Dendritic cell treated with granulocyte-macrophage colony-stimulating factor and Interleukin-4, amounts not matched to agents 40 ng/mL and 50 ng/mL, for 4 days (primary cell): Measurements from ENCODE around the gene NCKAP1.
"Not testable (repeated sequence)": the region's sequence is repeated elsewhere in the genome, so short reads cannot be mapped to it uniquely, and the experiment has no call there.

Experiments
- H3K27ac Mint-ChIP-seq: one replicate; pipeline ENCODE4 v1.8.0; 2022; ENCODE audit warnings: mild to moderate bottlenecking, mixed read lengths
- H3K27me3 Mint-ChIP-seq: one replicate; pipeline ENCODE4 v1.8.0; 2022; ENCODE audit warnings: mild to moderate bottlenecking, mixed read lengths
- H3K36me3 Mint-ChIP-seq: one replicate; pipeline ENCODE4 v1.8.0; 2022; ENCODE audit warnings: low read depth, mixed read lengths
- H3K4me1 Mint-ChIP-seq: one replicate; pipeline ENCODE4 v1.8.0; 2022; ENCODE audit warnings: low read depth, mixed read lengths
- H3K4me3 Mint-ChIP-seq: one replicate; pipeline ENCODE4 v1.8.0; 2022; ENCODE audit warnings: mild to moderate bottlenecking, moderate library complexity, mixed read lengths
- H3K9me3 Mint-ChIP-seq: one replicate; pipeline ENCODE4 v1.8.0; 2022; ENCODE audit warnings: mixed read lengths
- intact Hi-C: fragments of 100-400 bp; cut with micrococcal nuclease; formaldehyde crosslinking; loops from one replicate; pipeline ENCODE4 v1.15.0; 2022

The NCKAP1 gene

DNA sequence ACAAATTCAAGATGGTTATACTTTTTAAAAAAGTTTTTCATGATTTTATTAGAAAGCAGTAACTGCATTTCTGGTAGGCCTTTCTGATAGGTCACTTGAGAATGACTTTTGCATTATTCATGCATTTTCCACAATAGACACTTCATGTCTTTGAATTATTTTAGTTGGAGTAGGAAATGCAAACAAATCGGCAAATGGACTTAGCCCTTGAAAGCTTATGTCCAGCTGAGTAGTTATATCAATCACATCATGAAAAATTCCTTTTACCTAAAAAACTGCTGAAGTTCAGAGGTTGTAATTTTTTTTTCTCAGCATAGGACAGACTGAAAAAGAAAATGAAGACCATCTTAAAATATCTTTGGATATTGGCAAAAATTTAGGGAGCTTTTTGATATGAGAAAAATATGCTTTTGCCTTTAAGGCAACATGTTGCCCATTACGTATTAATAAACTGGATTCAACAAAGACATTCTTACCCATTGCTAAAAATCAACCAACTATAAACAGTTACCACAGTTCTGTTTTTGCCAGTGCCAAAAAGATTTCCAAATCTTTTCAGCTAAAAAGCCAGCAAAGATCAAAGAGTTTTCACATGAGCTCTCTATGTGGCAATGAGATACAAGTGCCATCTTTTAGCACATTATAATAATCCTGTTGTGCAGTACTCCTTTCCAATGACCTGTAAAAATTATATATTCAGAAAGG, 126.3 kb downstream of the NCKAP1 start:
- Mint-ChIP-seq H3K27me3 (no peaks in the 10 kb centered on the region), H3K4me1 (no peaks in the 10 kb centered on the region), H3K36me3 (no peaks in the 10 kb centered on the region), H3K27ac (no peak overlapping the region), H3K9me3 (peaks cover 8% of the 10 kb centered on the region), H3K4me3 (no peak overlapping the region)
- intact Hi-C loops = no loop called here

DNA sequence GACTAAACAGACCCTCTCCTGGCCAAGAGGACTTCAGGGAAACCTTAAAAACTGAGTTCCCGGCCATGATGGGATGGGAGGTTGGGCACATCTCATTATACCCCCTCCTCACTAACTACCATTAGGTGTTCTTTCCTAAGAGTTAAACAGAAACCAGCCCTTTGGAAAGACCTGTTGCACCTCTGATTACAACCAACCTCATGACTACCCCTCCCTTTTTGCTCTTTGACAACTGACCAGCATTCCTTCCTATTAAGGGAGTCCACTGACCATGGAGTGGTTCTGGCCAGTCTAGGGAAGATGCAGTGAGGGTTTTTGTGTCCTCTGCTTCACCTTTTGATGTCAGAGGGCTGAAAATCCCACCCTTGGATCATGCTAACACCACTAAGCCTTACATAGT, 127.3 kb downstream of the NCKAP1 start:
- intact Hi-C loops = no loop called here
- H3K4me3 Mint-ChIP-seq = no peak overlapping the region
- no peaks in the 10 kb centered on the region for H3K36me3 Mint-ChIP-seq
- no peaks in the 10 kb centered on the region for H3K27me3 Mint-ChIP-seq
- H3K9me3 Mint-ChIP-seq = peaks cover 10% of the 10 kb centered on the region
- no peaks in the 10 kb centered on the region for H3K4me1 Mint-ChIP-seq
- H3K27ac Mint-ChIP-seq = no peak overlapping the region

DNA sequence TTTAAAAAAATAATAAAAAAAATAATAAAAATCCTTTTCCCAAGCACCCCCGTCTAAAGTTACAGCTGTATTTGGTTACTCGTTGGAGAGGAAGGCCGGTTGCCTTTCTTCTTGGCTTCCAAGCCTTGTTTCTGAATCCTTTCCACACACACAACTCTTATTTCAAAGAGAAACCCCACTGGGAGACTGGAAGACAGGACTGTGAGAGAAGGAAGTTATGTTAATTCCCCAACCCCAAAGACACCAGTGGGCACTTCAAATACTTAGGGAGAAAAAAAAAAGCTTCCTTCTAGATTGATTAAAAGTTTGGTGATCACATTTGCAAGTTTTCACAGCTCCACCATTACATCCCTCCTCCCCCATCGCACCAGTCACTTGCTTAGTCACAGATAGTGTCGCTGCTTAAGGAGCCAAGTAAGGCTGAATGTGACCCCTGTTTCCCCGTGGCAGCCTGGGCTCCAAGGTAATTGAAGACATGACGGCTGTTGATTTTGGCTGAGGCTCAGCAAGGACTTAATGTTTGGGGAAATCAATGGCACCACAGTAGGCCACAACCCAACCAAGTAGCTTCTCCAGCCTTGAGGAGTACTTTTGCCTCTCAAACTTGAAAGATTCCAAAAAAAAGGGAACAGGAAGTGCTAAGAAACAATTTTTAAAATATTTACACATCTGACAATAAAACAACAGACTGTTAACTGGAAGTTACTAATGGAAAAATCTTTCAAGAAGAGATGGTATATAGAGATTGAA, 131.0 kb downstream of the NCKAP1 start:
- no peaks in the 10 kb centered on the region for H3K27me3 Mint-ChIP-seq
- H3K9me3 Mint-ChIP-seq = peaks cover 10% of the 10 kb centered on the region
- no peaks in the 10 kb centered on the region for H3K36me3 Mint-ChIP-seq
- no peak overlapping the region for H3K4me3 Mint-ChIP-seq
- no peaks in the 10 kb centered on the region for H3K4me1 Mint-ChIP-seq
- no peak overlapping the region for H3K27ac Mint-ChIP-seq
- intact Hi-C loops = no loop called here

DNA sequence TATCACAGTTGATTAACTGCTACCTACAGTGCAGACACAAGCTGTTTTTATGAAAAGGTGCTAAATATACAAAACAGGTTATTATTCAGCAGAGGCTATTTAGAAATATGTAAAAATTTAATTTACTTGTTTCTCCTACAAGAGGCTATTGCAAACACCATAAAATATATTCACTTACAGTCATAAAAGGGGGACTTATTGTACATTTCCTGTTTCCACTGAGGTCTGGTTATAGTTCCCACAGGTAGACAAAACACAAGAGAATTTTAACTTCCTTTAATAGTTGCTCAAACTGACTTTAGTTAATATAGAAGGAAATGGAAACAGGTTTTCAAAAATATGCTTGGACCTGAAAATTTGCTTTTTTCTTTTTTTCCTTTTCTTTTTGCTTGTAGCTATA, 131.8 kb downstream of the NCKAP1 start:
- Mint-ChIP-seq H3K4me1 (no peaks in the 10 kb centered on the region), H3K27ac (no peak overlapping the region), H3K36me3 (no peaks in the 10 kb centered on the region), H3K9me3 (peaks cover 10% of the 10 kb centered on the region), H3K4me3 (no peak overlapping the region), H3K27me3 (no peaks in the 10 kb centered on the region)
- intact Hi-C loops = no loop called here

DNA sequence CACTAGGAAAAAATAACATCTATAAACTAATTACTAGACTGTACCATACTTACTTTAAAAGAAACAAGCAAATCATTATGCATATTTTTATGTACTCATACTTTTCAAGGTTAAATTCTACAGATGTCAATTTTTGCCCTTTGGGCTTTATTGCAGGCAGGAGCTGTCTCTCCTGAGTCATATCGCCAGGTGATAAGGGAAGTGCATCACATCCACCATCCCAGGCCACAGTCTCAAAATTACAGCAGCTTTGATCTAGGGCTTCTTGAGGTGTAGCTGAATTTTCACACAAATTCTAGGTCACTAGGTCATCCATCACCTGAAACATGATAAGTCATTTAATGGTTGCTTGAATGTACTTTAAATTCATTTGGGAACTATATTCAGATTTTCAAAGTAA, 133.4 kb downstream of the NCKAP1 start:
- no peak overlapping the region for H3K27ac Mint-ChIP-seq
- no peak overlapping the region for H3K4me3 Mint-ChIP-seq
- H3K27me3 Mint-ChIP-seq = no peaks in the 10 kb centered on the region
- no peaks in the 10 kb centered on the region for H3K36me3 Mint-ChIP-seq
- peaks cover 10% of the 10 kb centered on the region for H3K9me3 Mint-ChIP-seq
- intact Hi-C loops = no loop called here
- H3K4me1 Mint-ChIP-seq = no peaks in the 10 kb centered on the region

DNA sequence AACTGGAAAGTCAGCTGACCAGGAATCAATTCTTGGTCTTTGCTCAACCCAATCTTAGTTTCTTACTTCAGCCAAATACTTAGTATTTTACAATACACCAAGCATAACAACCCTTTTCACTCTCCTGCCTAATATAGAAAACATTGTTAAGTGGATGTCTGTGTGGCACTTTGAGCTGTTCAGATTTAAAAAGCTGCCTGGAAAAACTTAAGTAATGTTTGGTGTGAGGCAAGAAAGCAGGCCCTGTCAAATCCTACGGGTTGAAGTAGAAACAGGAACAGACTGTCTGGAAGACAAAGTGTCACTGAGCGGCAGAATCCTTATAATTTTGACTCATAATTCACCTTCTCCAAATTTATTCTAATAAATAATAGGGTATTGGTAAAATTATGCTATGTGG, 134.7 kb downstream of the NCKAP1 start:
- intact Hi-C loops = no loop called here
- no peaks in the 10 kb centered on the region for H3K27me3 Mint-ChIP-seq
- H3K36me3 Mint-ChIP-seq = no peaks in the 10 kb centered on the region
- H3K27ac Mint-ChIP-seq = no peak overlapping the region
- H3K4me3 Mint-ChIP-seq = no peak overlapping the region
- H3K9me3 Mint-ChIP-seq = peaks cover 10% of the 10 kb centered on the region
- no peaks in the 10 kb centered on the region for H3K4me1 Mint-ChIP-seq

DNA sequence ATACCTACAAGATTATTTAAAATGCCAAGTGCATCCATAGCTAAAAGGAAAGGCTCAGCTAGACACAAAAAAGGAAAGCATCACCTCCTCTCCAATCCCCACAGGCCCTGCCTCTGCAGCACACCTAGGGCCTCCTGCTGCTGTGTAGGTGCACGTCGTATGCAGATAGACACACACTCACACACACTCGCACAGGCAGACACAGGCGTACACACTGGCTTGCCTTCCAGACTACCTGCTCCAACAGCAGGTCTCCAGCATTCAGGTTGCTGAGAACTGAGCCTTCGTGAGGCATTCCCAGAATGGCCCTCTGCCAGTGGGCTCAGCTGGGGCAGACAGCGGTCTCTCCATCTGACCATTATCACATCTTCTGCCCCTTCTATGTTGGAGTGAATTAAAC, 136.5 kb downstream of the NCKAP1 start:
- Mint-ChIP-seq H3K4me3 (no peak overlapping the region), H3K27me3 (no peaks in the 10 kb centered on the region), H3K36me3 (no peaks in the 10 kb centered on the region), H3K9me3 (peaks cover 7% of the 10 kb centered on the region), H3K27ac (no peak overlapping the region), H3K4me1 (no peaks in the 10 kb centered on the region)
- intact Hi-C loops = no loop called here

DNA sequence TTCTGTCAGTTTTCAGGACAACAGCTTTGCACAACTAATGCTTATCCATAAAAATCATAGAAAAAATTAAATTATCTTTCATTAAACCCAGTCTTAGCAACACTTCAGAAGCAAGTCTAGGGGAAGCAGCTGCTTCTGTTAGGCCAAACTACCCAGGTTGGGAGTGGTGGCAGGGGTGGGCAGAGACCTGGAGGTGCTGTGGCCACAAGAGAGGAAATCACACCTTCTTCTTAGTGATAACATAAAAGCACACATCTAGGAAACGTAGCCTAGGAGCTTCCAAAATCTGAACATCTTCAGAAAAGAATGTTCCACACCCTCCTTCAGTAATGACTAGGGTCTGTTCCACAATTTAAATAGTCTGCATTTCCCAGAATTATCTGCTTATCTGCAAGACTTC, 139.5 kb downstream of the NCKAP1 start:
- Mint-ChIP-seq H3K27ac (no peak overlapping the region), H3K4me3 (no peak overlapping the region), H3K27me3 (no peaks in the 10 kb centered on the region), H3K4me1 (no peaks in the 10 kb centered on the region), H3K36me3 (no peaks in the 10 kb centered on the region), H3K9me3 (peaks cover 30% of the 10 kb centered on the region)
- intact Hi-C loops = no loop called here

DNA sequence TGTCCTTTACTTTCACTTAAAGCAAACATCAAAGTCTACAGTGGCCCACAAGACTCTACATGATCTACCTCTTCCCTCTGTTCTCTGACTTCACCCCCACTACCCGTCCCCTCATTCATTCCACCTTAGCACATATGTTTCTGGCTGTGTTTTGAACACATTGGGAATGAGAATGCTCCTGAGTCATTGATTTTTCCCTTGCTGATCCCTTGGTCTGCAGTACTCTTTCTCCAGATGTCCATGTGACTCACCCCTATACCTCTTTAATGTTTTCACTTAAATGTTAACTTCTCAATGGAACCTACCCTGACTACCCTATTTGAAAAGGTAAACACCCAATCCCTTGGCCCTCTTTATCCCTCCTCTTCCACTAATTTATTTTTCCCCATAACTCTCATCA, 141.1 kb downstream of the NCKAP1 start:
- no peaks in the 10 kb centered on the region for H3K4me1 Mint-ChIP-seq
- peaks cover 34% of the 10 kb centered on the region for H3K9me3 Mint-ChIP-seq
- no peaks in the 10 kb centered on the region for H3K36me3 Mint-ChIP-seq
- H3K27me3 Mint-ChIP-seq = no peaks in the 10 kb centered on the region
- H3K27ac Mint-ChIP-seq = no peak overlapping the region
- no peak overlapping the region for H3K4me3 Mint-ChIP-seq
- intact Hi-C loops = no loop called here

DNA sequence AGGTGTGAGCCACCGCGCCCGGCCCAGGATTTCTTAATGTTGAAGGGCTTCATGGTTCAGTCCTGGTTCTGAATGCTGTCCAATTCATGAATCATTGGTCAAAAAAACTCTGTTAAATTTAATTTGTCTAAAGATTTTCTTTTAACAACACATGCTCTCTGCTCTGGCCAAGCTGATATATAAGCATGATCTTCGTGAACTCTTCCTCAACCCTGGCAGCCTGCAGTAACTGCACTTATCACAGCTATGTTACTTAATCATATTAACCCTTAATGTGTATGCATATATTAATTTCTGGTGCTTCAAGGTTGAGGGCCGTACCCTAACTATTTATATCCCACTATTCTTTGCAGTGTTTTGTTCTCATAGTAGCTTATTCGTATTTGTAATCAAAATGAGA, 142.5 kb downstream of the NCKAP1 start:
- Mint-ChIP-seq H3K36me3 (no peaks in the 10 kb centered on the region), H3K4me1 (no peaks in the 10 kb centered on the region), H3K4me3 (no peak overlapping the region), H3K27me3 (no peaks in the 10 kb centered on the region), H3K27ac (no peak overlapping the region), H3K9me3 (peaks cover 34% of the 10 kb centered on the region)
- intact Hi-C loops = no loop called here

DNA sequence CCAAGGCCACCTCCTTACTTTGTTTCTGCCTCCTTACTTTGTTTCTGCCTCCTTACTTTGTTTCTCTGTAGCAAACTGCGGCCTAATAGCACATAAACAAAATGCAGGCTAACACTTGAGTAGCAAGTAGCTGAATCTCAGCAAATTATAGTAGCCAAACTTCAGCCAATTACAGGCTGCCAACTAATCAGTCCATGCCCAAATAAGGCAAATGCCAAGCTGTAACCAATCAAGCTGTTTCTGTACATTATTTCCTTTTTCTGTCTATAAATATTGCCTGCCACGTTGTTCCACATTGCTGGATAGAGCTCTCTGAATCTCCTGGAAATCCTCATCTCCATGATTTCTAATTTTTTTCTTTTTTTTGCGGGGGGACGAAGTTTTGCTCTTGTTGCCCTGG, 143.1 kb downstream of the NCKAP1 start:
- intact Hi-C loops = no loop called here
- Mint-ChIP-seq H3K27me3 (no peaks in the 10 kb centered on the region), H3K4me3 (no peak overlapping the region), H3K36me3 (no peaks in the 10 kb centered on the region), H3K27ac (no peak overlapping the region), H3K4me1 (no peaks in the 10 kb centered on the region), H3K9me3 (peaks cover 34% of the 10 kb centered on the region)

DNA sequence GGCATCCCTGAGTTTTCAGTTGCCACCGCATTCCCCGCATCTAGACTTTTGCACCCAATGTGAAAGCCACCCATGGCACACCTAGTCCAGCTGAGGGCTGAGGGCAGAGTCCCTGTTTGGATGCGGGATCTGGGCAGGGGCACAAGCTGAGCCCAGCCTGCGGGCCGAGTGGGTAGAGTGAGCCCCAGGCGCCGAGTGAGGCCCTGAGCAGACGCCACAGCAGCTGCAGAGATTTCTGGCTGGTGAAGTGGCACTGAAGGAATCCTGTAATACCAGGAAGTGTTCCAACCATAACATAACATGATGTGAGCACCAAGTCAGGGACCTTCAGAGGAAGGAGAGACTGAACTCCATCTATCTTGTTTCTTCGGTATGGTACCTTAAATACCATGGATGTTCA, 144.1 kb downstream of the NCKAP1 start:
- H3K4me3 Mint-ChIP-seq = no peak overlapping the region
- no peaks in the 10 kb centered on the region for H3K4me1 Mint-ChIP-seq
- H3K36me3 Mint-ChIP-seq = no peaks in the 10 kb centered on the region
- peaks cover 34% of the 10 kb centered on the region for H3K9me3 Mint-ChIP-seq
- no peak overlapping the region for H3K27ac Mint-ChIP-seq
- H3K27me3 Mint-ChIP-seq = no peaks in the 10 kb centered on the region
- intact Hi-C loops = no loop called here

DNA sequence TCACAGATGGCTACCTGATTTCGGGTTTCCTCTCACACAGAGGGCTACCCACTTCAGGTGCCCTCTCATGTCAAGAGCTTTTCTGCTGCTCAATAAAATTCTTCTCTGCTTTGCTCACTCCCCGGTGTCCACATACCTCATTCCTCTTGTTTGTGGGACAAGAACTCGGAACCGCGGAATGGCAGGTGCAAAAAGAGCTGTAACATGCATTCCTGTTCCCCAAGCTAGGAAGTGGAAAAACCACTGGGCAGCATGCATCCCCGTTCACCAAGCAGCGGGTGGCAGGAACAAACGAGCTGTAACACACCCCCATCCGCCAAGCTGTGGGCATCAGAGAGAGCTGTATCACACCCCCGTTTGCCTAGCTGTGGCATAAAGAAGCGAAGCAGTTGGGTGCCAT, 144.6 kb downstream of the NCKAP1 start:
- Mint-ChIP-seq H3K27ac (no peak overlapping the region), H3K4me1 (no peaks in the 10 kb centered on the region), H3K4me3 (no peak overlapping the region), H3K27me3 (no peaks in the 10 kb centered on the region), H3K36me3 (no peaks in the 10 kb centered on the region), H3K9me3 (peaks cover 34% of the 10 kb centered on the region)
- intact Hi-C loops = no loop called here

DNA sequence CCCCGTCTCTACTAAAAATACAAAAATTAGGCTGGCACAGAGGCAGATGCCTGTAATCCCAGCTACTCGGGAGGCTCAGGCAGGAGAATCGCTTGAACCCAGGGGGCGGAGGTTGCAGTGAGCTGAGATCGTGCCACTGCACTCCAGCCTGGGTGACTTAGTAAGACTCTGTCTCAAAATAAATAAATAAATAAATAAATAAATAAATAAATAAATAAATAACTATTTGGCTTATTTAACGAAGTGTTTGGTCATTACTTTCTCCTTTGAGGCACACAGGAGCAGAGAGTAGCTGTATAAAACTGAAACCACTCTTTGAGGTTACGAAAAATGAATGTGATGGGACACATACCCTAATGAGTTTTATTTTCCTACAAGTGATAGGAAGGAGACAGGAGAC, 145.2 kb downstream of the NCKAP1 start:
- H3K36me3 Mint-ChIP-seq, H3K4me3 Mint-ChIP-seq, H3K27ac Mint-ChIP-seq, intact Hi-C loops, H3K4me1 Mint-ChIP-seq, H3K27me3 Mint-ChIP-seq: not testable (repeated sequence)
- H3K9me3 Mint-ChIP-seq = peaks cover 34% of the 10 kb centered on the region

DNA sequence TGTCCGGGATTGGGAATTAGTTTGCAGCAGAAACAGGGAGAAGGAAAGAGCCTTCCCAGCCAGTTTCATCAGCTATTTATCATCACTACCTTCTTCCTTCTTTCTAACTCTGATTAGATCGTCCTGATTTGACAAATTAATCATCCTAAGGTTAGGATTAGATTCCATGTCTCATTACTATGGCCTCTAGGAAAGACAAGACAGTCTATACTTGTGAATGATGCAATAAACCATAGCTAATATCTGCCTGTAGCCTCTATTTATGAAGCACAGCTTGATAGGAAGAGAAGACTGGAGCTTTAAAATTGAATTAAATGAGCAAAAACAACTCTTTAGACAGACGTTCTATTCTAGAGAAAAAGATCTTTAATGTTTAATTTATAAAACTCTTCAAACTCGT, 146.6 kb downstream of the NCKAP1 start:
- intact Hi-C loops = no loop called here
- no peak overlapping the region for H3K27ac Mint-ChIP-seq
- H3K9me3 Mint-ChIP-seq = peaks cover 26% of the 10 kb centered on the region
- H3K27me3 Mint-ChIP-seq = no peaks in the 10 kb centered on the region
- H3K4me1 Mint-ChIP-seq = no peaks in the 10 kb centered on the region
- no peak overlapping the region for H3K4me3 Mint-ChIP-seq
- H3K36me3 Mint-ChIP-seq = no peaks in the 10 kb centered on the region
